Umbilical cord (tissue), 2 donors: ENCODE data around the gene MICALL2. TPM values are rescaled to one million over a fixed set of nuclear protein-coding genes. Genes with fewer than 3 reads are reported as not detected.
A peak's percentile ranks its signal among the peaks of the same experiment; 100 is the strongest.

ENCODE experiments used
- DNase-seq: peaks from one replicate; pipeline ENCODE4 v3.0.0-alpha.2; 2015; ENCODE audit warnings: low spot score
- total RNA-seq: library from RNA; depleted of rRNA; stranded (reverse); fragments of >200 nt; gene quantifications from one replicate; pipeline ENCODE4 v1.2.3, GENCODE V29; 2014; ENCODE audit warnings: low replicate concordance; ENCODE audit not compliant: insufficient read depth

MICALL2 gene
- total RNA-seq, 1 donor from 2014 or later = 13.5 TPM

- DNase-seq = no peak
These were observed 8.9 kb upstream of the MICALL2 start for GRCh38 chr7:1468203-1468602.

GRCh38 chr7:1466524-1467271 is 7.4 kb upstream of the MICALL2 start:
- DNase-seq = peak; percentile 79

GRCh38 chr7:1464694-1465093 is 5.4 kb upstream of the MICALL2 start:
- DNase-seq = no peak

GRCh38 chr7:1463676-1464223 is 4.5 kb upstream of the MICALL2 start:
- no peak for DNase-seq

- no peak for DNase-seq
These were observed 2.5 kb upstream of the MICALL2 start for GRCh38 chr7:1461646-1462375.

GRCh38 chr7:1460821-1461645 is 1.8 kb upstream of the MICALL2 start:
- DNase-seq = peak; percentile 75

GRCh38 chr7:1459920-1460820 is 900 bp upstream of the MICALL2 start:
- peak; percentile 60 for DNase-seq

GRCh38 chr7:1459512-1459892 is 232 bp upstream of the MICALL2 start:
- peak; percentile 99 for DNase-seq

- no peak for DNase-seq
These were observed 1.2 kb downstream of the MICALL2 start for GRCh38 chr7:1457949-1458682.

- no peak for DNase-seq
These were observed 2.0 kb downstream of the MICALL2 start for GRCh38 chr7:1457059-1457948.

GRCh38 chr7:1455955-1456354 is 3.3 kb downstream of the MICALL2 start:
- no peak for DNase-seq

GRCh38 chr7:1455241-1455939 is 3.9 kb downstream of the MICALL2 start:
- DNase-seq = no peak

- DNase-seq = no peak
These were observed 4.7 kb downstream of the MICALL2 start for GRCh38 chr7:1454542-1454941.

GRCh38 chr7:1452205-1452604 is 7.1 kb downstream of the MICALL2 start:
- DNase-seq = no peak

GRCh38 chr7:1450987-1451386 is 8.3 kb downstream of the MICALL2 start:
- DNase-seq = no peak

GRCh38 chr7:1450431-1450830 is 8.8 kb downstream of the MICALL2 start:
- DNase-seq = no peak

- DNase-seq = no peak
These were observed 9.3 kb downstream of the MICALL2 start for GRCh38 chr7:1449951-1450350.

- no peak for DNase-seq
These were observed 9.8 kb downstream of the MICALL2 start for GRCh38 chr7:1449501-1449900.

GRCh38 chr7:1448958-1449357 is 10.3 kb downstream of the MICALL2 start:
- no peak for DNase-seq
